ENCODE results near the gene DCXR. TPM values are rescaled to one million over a fixed set of nuclear protein-coding genes. Genes with fewer than 3 reads are reported as not detected.

The DCXR gene
- total RNA-seq, 2 experiments from 2014 or later: 103 to 119 TPM

DNA sequence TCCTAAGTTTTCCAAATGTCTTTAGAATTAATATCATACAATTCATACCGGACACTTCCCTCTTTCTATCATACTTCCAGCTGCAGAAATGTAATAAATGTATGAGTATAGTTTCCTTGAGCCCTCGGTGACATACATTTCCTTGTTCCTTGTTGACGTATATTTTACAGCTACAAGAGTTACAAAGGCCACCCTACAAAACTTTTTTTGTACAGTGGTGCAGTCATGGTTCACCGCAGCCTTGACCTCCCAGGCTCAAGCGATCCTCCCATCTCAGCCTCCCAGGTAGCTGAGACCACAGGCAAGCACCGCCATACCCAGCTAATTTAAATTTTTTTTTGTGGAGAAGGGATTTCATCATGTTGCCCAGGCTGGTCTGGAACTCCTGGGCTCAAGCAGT lies 35.3 kb upstream of the DCXR start:
- H3K36me3 ChIP-seq (ENCODE audit: insufficient read depth, low read length): no peaks in the 10 kb centered on the region
- TF ChIP-seq, protein P1, sequence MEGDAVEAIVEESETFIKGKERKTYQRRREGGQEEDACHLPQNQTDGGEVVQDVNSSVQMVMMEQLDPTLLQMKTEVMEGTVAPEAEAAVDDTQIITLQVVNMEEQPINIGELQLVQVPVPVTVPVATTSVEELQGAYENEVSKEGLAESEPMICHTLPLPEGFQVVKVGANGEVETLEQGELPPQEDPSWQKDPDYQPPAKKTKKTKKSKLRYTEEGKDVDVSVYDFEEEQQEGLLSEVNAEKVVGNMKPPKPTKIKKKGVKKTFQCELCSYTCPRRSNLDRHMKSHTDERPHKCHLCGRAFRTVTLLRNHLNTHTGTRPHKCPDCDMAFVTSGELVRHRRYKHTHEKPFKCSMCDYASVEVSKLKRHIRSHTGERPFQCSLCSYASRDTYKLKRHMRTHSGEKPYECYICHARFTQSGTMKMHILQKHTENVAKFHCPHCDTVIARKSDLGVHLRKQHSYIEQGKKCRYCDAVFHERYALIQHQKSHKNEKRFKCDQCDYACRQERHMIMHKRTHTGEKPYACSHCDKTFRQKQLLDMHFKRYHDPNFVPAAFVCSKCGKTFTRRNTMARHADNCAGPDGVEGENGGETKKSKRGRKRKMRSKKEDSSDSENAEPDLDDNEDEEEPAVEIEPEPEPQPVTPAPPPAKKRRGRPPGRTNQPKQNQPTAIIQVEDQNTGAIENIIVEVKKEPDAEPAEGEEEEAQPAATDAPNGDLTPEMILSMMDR (IDR thresholded peaks at IDR 0.05): no peak
- Mint-ChIP-seq H3K9me3 (no peaks in the 10 kb centered on the region), H3K4me1 (ENCODE audit: low read depth) (no peaks in the 10 kb centered on the region), H3K36me3 (ENCODE audit: low read depth) (no peaks in the 10 kb centered on the region), H3K27ac (no peak overlapping the region), H3K4me3 (no peak overlapping the region), H3K27me3 (no peaks in the 10 kb centered on the region)
- no peak for DNase-seq
- intact Hi-C loops (cut with DNase I, micrococcal nuclease): no loop called here
- H3K4me3 ChIP-seq (ENCODE audit: low read length): no peak overlapping the region
- POLR2A ChIA-PET: no interaction called here
- H3K27ac ChIP-seq (ENCODE audit: low read depth in 1 of 2, low read length in 2 of 2): no peak overlapping the region
- H3K9me3 ChIP-seq (ENCODE audit: control insufficient read depth in 1 of 2, insufficient read depth in 1 of 2, low read length in 2 of 2): no peaks in the 10 kb centered on the region
- CTCF ChIA-PET: no interaction called here
- no peaks in the 10 kb centered on the region for H3K27me3 ChIP-seq (ENCODE audit: control insufficient read depth in 1 of 2, insufficient read depth in 2 of 2, low read length in 2 of 2)
- ATAC-seq (ENCODE audit: poor library complexity): no peak
- no peaks in the 10 kb centered on the region for H3K4me1 ChIP-seq (ENCODE audit: insufficient read depth, low read length)

DNA sequence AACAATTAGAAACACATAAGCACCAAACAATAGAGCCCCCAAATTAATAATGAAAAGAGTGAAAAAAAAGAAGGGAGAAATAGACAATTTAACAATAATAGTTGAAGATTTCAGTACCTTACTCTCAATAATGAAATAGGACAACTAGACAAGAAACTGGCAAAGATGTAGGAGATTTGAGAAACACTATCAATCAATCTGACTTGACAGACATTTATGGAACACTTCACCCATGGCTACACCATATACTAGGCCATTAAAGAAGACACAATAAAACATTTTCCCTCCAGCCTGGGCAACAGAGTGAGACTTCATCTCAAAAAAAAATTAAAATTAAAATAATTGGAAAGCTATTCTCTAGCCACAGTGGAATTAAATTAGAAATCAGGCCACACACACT lies 33.1 kb upstream of the DCXR start:
- no peaks in the 10 kb centered on the region for H3K36me3 ChIP-seq (ENCODE audit: insufficient read depth, low read length)
- no peak overlapping the region for H3K27ac ChIP-seq (ENCODE audit: low read depth in 1 of 2, low read length in 2 of 2)
- CTCF ChIA-PET: no interaction called here
- TF ChIP-seq, protein P1 (IDR thresholded peaks at IDR 0.05): no peak
- Mint-ChIP-seq H3K9me3 (no peaks in the 10 kb centered on the region), H3K4me3 (no peak overlapping the region), H3K36me3 (ENCODE audit: low read depth) (no peaks in the 10 kb centered on the region), H3K27ac (no peak overlapping the region), H3K4me1 (ENCODE audit: low read depth) (no peaks in the 10 kb centered on the region), H3K27me3 (no peaks in the 10 kb centered on the region)
- H3K4me1 ChIP-seq (ENCODE audit: insufficient read depth, low read length): peaks cover 12% of the 10 kb centered on the region
- POLR2A ChIA-PET: no interaction called here
- H3K27me3 ChIP-seq (ENCODE audit: control insufficient read depth in 1 of 2, insufficient read depth in 2 of 2, low read length in 2 of 2): no peaks in the 10 kb centered on the region
- intact Hi-C loops (cut with DNase I, micrococcal nuclease): no loop called here
- DNase-seq (no peak), ATAC-seq (ENCODE audit: poor library complexity) (no peak)
- H3K4me3 ChIP-seq (ENCODE audit: low read length): no peak overlapping the region
- H3K9me3 ChIP-seq (ENCODE audit: control insufficient read depth in 1 of 2, insufficient read depth in 1 of 2, low read length in 2 of 2): no peaks in the 10 kb centered on the region

DNA sequence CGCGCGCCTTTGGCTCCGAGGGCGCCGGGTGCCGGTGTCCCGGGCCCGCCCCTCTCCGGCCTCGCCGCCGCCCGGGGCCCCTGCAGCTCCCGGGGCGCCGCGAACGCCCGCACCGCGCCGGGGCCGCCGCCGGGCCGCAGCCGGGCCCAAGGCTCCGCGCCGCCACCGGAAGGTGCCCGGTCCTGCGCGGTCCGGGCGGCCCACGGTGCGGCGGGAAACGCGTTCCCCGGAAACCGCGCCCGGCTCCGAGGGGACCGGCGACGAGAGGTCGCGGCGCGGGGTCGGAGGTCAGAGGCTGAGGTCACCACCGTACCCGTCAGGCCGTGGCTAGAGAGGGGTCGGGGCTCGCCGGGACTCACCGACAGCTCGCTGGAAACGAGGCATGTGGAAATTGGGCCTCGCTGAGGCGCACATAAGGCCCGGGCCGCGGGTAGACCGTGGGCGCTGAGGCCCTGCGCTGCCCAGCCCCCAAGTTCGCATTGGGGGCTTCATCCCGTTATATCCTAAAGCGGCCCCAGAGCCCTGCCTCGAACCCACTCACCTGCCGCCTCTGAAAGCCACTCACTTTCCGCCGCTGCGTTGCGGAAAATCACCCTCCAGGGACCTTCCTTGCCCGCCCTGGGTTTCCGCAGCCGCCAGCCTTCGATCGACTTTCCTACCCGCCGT lies 28.3 kb upstream of the DCXR start, which contains the start of gene DUS1L:
TSS of gene DUS1L (minus strand) at position 167 of the 666 bp plus-strand sequence. CDS start 745 bp downstream, outside the sequence.
- peaks cover 34% of the 10 kb centered on the region for H3K4me1 ChIP-seq (ENCODE audit: insufficient read depth, low read length)
- H3K9me3 ChIP-seq (ENCODE audit: control insufficient read depth in 1 of 2, insufficient read depth in 1 of 2, low read length in 2 of 2): no peaks in the 10 kb centered on the region
- no peaks in the 10 kb centered on the region for H3K9me3 Mint-ChIP-seq
- H3K27me3 Mint-ChIP-seq: no peaks in the 10 kb centered on the region
- H3K27ac ChIP-seq (ENCODE audit: low read depth in 1 of 2, low read length in 2 of 2): peak within 1 kb of the TSS; percentile 65 to 85
- ChIA-PET CTCF (interaction anchor here (1.0 to 1.7 kb wide), 3 partner anchors 35 to 106 kb away, joined by 3 to 7 read pairs (median 3); no protein-coding TSS in a partner anchor), POLR2A (interaction anchor here (0.6 to 3.0 kb wide), 13 partner anchors 11 to 238 kb away, joined by 3 to 17 read pairs (median 4); partner anchors contain the start of genes DCXR, FASN, GPS1 and RAC3)
- TF ChIP-seq, protein P1 (IDR thresholded peaks at IDR 0.05): no peak
- H3K27me3 ChIP-seq (ENCODE audit: control insufficient read depth in 1 of 2, insufficient read depth in 2 of 2, low read length in 2 of 2): no peaks in the 10 kb centered on the region
- H3K4me3 Mint-ChIP-seq: peak within 1 kb of the TSS; percentile 89
- peak within 1 kb of the TSS; percentile 81 for H3K4me3 ChIP-seq (ENCODE audit: low read length)
- peaks cover 18% of the 10 kb centered on the region for H3K36me3 ChIP-seq (ENCODE audit: insufficient read depth, low read length)
- peak; percentile 43 to 89 (median 66) for DNase-seq
- peak; percentile 88 for ATAC-seq (ENCODE audit: poor library complexity)
- peak within 1 kb of the TSS; percentile 88 for H3K27ac Mint-ChIP-seq
- intact Hi-C loops (cut with DNase I, micrococcal nuclease): loop anchor here (1.0 to 2.0 kb wide), 3 partner anchors 14 to 33 kb away; partner anchors contain the start of genes GPS1 (in 2 of the 2), RFNG (in 2 of the 2) and FASN (in 1 of the 2)
- peaks cover 9% of the 10 kb centered on the region for H3K4me1 Mint-ChIP-seq (ENCODE audit: low read depth)
- H3K36me3 Mint-ChIP-seq (ENCODE audit: low read depth): no peaks in the 10 kb centered on the region
